Fibroblast of pulmonary artery (primary cell): ENCODE measurements around the gene AFF2.

ENCODE experiments used
- DNase-seq: peaks from one replicate; pipeline ENCODE4 v3.0.0-alpha.2; 2010; ENCODE audit warnings: low read depth
- H3K4me3 ChIP-seq: replicated peaks from 2 replicates; pipeline ENCODE4 v1.5.1; 2011; ENCODE audit warnings: low read depth, mild to moderate bottlenecking, control low read depth, low read length, moderate library complexity
- CTCF ChIP-seq: IDR thresholded peaks from 2 replicates; pipeline ENCODE4 v1.5.1; 2011; ENCODE audit warnings: mild to moderate bottlenecking, control low read depth, low read length, inconsistent platforms; ENCODE audit errors: missing control alignments

The AFF2 gene

GRCh38 chrX:148872881-148873280, 372.5 kb downstream of the AFF2 start:
- no peak overlapping the region for H3K4me3 ChIP-seq
- TF ChIP-seq CTCF = no peak
- DNase-seq = no peak

GRCh38 chrX:148874636-148875246, 374.3 kb downstream of the AFF2 start:
- no peak for TF ChIP-seq CTCF
- H3K4me3 ChIP-seq = no peak overlapping the region
- no peak for DNase-seq

GRCh38 chrX:148878371-148878770, 378.0 kb downstream of the AFF2 start:
- H3K4me3 ChIP-seq = no peak overlapping the region
- TF ChIP-seq CTCF = no peak
- DNase-seq = peak; percentile 70

GRCh38 chrX:148885203-148885602, 384.8 kb downstream of the AFF2 start:
- H3K4me3 ChIP-seq = no peak overlapping the region
- TF ChIP-seq CTCF = no peak
- no peak for DNase-seq

- H3K4me3 ChIP-seq = no peak overlapping the region
- no peak for DNase-seq
- no peak for TF ChIP-seq CTCF
Measured at GRCh38 chrX:148893395-148893794, 393.0 kb downstream of the AFF2 start.

- TF ChIP-seq CTCF = no peak
- no peak overlapping the region for H3K4me3 ChIP-seq
- DNase-seq = no peak
Measured at GRCh38 chrX:148902581-148902980, 402.2 kb downstream of the AFF2 start.

- no peak for DNase-seq
- no peak for TF ChIP-seq CTCF
- no peak overlapping the region for H3K4me3 ChIP-seq
Measured at GRCh38 chrX:148903176-148903575, 402.8 kb downstream of the AFF2 start.
